Liver (tissue), 3 donors: ENCODE data around the gene SOX21.

Experiments used
- ATF3 ChIP-seq: IDR thresholded peaks from 2 replicates; pipeline ENCODE4 v1.6.1; 2016; ENCODE audit warnings: antibody characterized with exemption
- CTCF ChIP-seq: fragments of 150-350 bp; IDR thresholded peaks from 2 replicates; pipeline ENCODE4 v1.5.1; 2017; ENCODE audit warnings: improper control_type of control experiment, low read depth, low read length; ENCODE audit not compliant: missing input control
- EGR1 ChIP-seq, 2 donors: IDR thresholded peaks; 2 replicates each; pipeline ENCODE4 v1.6.1; 2016 to 2018; ENCODE audit warnings: antibody characterized with exemption in 2 of 2, low read depth in 2 of 2
- FOXA1 ChIP-seq: IDR thresholded peaks from 2 replicates; pipeline ENCODE4 v1.6.1; 2016; ENCODE audit warnings: antibody characterized with exemption
- JUND ChIP-seq, 2 donors: IDR thresholded peaks; 2 replicates each; pipeline ENCODE4 v1.6.1; 2016; ENCODE audit warnings: antibody characterized with exemption in 2 of 2
- MAX ChIP-seq: IDR thresholded peaks from 2 replicates; pipeline ENCODE4 v1.6.1; 2016; ENCODE audit warnings: antibody characterized with exemption
- RAD21 ChIP-seq, 2 donors: IDR thresholded peaks; 2 replicates each; pipeline ENCODE4 v1.6.1; 2016; ENCODE audit warnings: antibody characterized with exemption in 2 of 2, mild to moderate bottlenecking in 2 of 2
- REST ChIP-seq: IDR thresholded peaks from 2 replicates; pipeline ENCODE4 v1.6.1; 2016; ENCODE audit warnings: antibody characterized with exemption, mild to moderate bottlenecking
- SP1 ChIP-seq: IDR thresholded peaks from 2 replicates; pipeline ENCODE4 v1.6.1; 2018; ENCODE audit warnings: antibody characterized with exemption, mild to moderate bottlenecking
- TAF1 ChIP-seq: conservative IDR thresholded peaks from 2 replicates; pipeline ENCODE4 v1.6.1; 2016; ENCODE audit warnings: antibody characterized with exemption, mild to moderate bottlenecking
- ZBTB33 ChIP-seq: IDR thresholded peaks from 2 replicates; pipeline ENCODE4 v1.6.1; 2016; ENCODE audit warnings: antibody characterized with exemption
- donor health status: healthy.
- donor health status: healthy.

GRCh38 chr13:94705081-94706030, 7.0 kb downstream of the SOX21 start:
- TF ChIP-seq CTCF (no peak), TAF1 (no peak), RAD21 (IDR thresholded peaks at IDR 0.05) (no peak), SP1 (no peak), FOXA1 (no peak), ZBTB33 (no peak), REST (no peak), ATF3 (no peak), MAX (no peak), EGR1 (IDR thresholded peaks at IDR 0.05; ENCODE audit: low read depth in 2 of 2) (no peak), JUND (IDR thresholded peaks at IDR 0.05) (no peak)
